Mesothelial cell of epicardium (in vitro differentiated cells): ENCODE results near the gene DND1. TPM values are rescaled to one million over a fixed set of nuclear protein-coding genes. Genes with fewer than 3 reads are reported as not detected.
"Not testable (repeated sequence)": the region's sequence is repeated elsewhere in the genome, so short reads cannot be mapped to it uniquely, and the experiment has no call there.

Source experiments
- DNase-seq, 2 experiments: peaks; one replicate each; pipeline ENCODE4 v3.0.0; 2021; ENCODE audit warnings: low spot score in 2 of 2; ENCODE audit not compliant: unreplicated experiment in 2 of 2
- H3K27ac Mint-ChIP-seq: 2 replicates; pipeline ENCODE4 v1.8.0; 2021; ENCODE audit warnings: mixed read lengths
- H3K27me3 Mint-ChIP-seq: 2 replicates; pipeline ENCODE4 v1.8.0; 2021; ENCODE audit warnings: low read depth, mixed read lengths
- H3K36me3 Mint-ChIP-seq: 2 replicates; pipeline ENCODE4 v1.8.0; 2021; ENCODE audit warnings: mixed read lengths
- H3K4me1 Mint-ChIP-seq: 2 replicates; pipeline ENCODE4 v1.8.0; 2021; ENCODE audit warnings: mixed read lengths
- H3K4me3 Mint-ChIP-seq: 2 replicates; pipeline ENCODE4 v1.8.0; 2021; ENCODE audit warnings: mild to moderate bottlenecking, moderate library complexity, mixed read lengths
- H3K9me3 Mint-ChIP-seq: 2 replicates; pipeline ENCODE4 v1.8.0; 2021; ENCODE audit warnings: mixed read lengths
- microRNA-seq: library from miRNA; unstranded; fragments of <30 nt; microRNA quantifications from one replicate; pipeline ENCODE4 v1.2.0, GENCODE V29; 2021; ENCODE audit warnings: inconsistent platforms, mixed read lengths
- total RNA-seq: library from RNA; stranded (reverse); gene quantifications from 3 replicates; pipeline ENCODE4 v1.2.1, GENCODE V29; 2021
- TF ChIP-seq, protein P1 (sequence below): fragments of 200-600 bp; sonication (generic); IDR thresholded peaks from one replicate; pipeline ENCODE4 v1.5.0; 2021; ENCODE audit warnings: antibody characterized with exemption; ENCODE audit not compliant: unreplicated experiment

DND1 gene
- total RNA-seq, 1 donor from 2014 or later: 3.5 TPM

DNA sequence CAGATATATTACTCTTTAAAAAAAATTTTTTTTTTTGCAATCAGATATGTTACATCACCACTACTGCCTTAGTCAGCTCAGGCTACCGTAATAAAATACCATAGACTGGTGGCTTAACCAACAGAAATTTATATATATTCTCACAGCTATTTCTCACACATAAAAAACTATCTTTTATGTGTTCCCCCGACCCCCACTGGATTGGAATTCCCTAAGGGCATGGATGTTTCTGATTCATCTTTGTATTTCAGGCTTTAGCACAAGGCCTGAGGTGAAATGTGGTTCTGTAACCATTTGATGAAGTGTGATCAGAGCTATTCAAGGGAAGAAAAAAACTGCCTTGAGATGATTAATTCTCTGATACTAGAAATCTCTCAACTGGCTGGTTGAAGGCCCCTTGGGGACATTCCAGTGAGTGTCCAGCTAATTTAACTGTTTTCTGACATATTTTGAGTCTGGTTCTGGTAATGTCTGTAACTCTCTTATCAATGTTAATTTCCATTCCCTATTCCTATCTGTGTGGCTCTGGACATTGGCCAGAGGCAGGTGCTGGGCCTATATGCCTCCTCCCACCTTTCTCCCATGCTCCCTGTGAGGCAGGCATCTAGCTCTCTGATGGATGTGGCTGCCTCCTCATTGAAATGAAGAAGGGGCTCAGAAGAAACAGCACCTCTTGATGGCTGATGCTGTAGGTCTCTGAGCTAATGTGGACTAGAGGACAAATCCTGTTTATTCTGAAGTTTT is 42.9 kb downstream of the DND1 start:
- H3K36me3 Mint-ChIP-seq: peaks cover 3% of the 10 kb centered on the region
- H3K27me3 Mint-ChIP-seq: no peaks in the 10 kb centered on the region
- TF ChIP-seq, protein P1, sequence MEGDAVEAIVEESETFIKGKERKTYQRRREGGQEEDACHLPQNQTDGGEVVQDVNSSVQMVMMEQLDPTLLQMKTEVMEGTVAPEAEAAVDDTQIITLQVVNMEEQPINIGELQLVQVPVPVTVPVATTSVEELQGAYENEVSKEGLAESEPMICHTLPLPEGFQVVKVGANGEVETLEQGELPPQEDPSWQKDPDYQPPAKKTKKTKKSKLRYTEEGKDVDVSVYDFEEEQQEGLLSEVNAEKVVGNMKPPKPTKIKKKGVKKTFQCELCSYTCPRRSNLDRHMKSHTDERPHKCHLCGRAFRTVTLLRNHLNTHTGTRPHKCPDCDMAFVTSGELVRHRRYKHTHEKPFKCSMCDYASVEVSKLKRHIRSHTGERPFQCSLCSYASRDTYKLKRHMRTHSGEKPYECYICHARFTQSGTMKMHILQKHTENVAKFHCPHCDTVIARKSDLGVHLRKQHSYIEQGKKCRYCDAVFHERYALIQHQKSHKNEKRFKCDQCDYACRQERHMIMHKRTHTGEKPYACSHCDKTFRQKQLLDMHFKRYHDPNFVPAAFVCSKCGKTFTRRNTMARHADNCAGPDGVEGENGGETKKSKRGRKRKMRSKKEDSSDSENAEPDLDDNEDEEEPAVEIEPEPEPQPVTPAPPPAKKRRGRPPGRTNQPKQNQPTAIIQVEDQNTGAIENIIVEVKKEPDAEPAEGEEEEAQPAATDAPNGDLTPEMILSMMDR: no peak
- H3K27ac Mint-ChIP-seq: no peak overlapping the region
- DNase-seq: no peak
- no peaks in the 10 kb centered on the region for H3K4me1 Mint-ChIP-seq
- peaks cover 21% of the 10 kb centered on the region for H3K9me3 Mint-ChIP-seq
- H3K4me3 Mint-ChIP-seq: no peak overlapping the region

DNA sequence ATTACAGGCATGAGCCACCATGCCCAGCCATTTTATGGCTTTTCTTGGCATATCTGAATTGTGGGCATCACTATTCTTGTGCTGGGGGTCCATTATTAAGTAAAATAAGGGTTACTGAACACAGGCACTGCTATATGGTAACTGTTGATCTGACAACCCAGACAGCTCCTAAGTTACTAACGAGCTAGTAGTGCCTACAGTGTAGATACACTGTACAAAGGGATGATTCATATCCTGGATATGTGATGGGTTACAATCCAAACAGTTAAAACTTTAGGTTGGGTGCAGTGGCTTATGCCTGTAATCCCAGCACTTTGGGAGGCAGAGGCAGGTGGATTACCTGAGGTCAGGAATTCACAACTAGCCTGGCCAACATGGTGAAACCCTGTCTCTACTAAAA is 44.7 kb downstream of the DND1 start:
- Mint-ChIP-seq H3K9me3 (peaks cover 25% of the 10 kb centered on the region), H3K4me1 (no peaks in the 10 kb centered on the region), H3K36me3 (peaks cover 3% of the 10 kb centered on the region), H3K4me3 (no peak overlapping the region), H3K27ac (no peak overlapping the region), H3K27me3 (no peaks in the 10 kb centered on the region)
- DNase-seq: no peak
- TF ChIP-seq, protein P1: no peak

DNA sequence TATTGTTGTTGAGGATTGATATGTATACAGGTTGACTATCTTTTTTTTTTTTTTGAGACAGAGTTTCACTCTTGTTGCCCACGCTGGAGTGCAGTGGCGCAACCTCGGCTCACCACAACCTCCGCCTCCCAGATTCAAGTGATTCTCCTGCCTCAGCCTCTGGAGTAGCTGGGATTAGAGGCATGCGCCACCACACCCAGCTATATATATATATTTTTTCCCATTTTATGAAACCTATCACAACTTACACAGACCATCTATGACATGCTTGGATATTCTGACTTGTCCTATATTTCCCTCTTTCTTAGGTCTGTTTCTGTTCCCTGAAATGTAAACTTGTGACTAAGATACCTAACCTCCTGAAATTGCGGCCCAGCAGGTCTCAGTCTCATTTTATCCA is 45.4 kb downstream of the DND1 start:
- no peak for DNase-seq
- Mint-ChIP-seq H3K4me1 (no peaks in the 10 kb centered on the region), H3K36me3 (peaks cover 3% of the 10 kb centered on the region), H3K4me3 (no peak overlapping the region), H3K27ac (no peak overlapping the region), H3K27me3 (no peaks in the 10 kb centered on the region), H3K9me3 (peaks cover 25% of the 10 kb centered on the region)
- TF ChIP-seq, protein P1: no peak

DNA sequence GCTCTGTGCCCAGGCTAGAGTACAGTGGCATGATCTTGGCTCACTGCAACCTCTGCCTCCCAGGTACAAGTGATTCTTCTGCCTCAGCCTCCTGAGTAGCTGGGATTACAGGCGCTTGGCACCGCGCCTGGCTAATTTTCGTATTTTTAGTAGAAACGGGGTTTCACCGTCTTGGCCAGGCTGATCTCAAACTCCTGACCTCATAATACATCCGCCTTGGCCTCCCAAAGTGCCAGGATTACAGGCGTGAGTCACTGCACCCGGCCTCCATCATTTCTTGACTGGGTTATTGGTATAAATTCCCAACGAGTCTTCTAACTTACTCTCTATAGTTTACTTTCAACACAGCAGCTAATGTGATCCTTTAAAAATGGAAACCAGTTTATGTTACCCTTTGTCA is 48.5 kb downstream of the DND1 start:
- peaks cover 32% of the 10 kb centered on the region for H3K9me3 Mint-ChIP-seq
- not testable (repeated sequence) for H3K4me1 Mint-ChIP-seq, H3K4me3 Mint-ChIP-seq, H3K36me3 Mint-ChIP-seq, DNase-seq, H3K27me3 Mint-ChIP-seq, H3K27ac Mint-ChIP-seq

DNA sequence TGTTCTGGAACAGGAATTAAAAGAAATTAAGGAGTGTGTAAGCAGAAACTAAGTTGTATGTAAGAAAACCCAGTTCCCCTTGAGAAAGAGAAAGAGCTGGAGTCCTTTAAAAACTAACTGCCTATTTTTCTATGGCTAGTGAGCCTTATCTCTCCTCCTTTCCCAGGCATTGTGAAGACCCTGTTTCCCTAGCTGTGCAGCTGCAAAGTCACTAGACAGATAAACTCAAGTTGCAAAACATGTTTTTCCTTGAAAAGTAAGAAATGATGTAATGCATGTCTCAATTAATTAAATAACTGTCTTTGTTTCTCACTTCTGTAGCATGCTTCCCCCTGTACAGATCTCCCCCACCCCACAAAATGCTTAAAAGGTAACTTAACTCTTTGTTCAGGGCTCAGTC is 50.3 kb downstream of the DND1 start:
- H3K27me3 Mint-ChIP-seq: peaks cover 17% of the 10 kb centered on the region
- H3K4me1 Mint-ChIP-seq, DNase-seq, H3K36me3 Mint-ChIP-seq, H3K27ac Mint-ChIP-seq, H3K4me3 Mint-ChIP-seq: not testable (repeated sequence)
- H3K9me3 Mint-ChIP-seq: peaks cover 37% of the 10 kb centered on the region

DNA sequence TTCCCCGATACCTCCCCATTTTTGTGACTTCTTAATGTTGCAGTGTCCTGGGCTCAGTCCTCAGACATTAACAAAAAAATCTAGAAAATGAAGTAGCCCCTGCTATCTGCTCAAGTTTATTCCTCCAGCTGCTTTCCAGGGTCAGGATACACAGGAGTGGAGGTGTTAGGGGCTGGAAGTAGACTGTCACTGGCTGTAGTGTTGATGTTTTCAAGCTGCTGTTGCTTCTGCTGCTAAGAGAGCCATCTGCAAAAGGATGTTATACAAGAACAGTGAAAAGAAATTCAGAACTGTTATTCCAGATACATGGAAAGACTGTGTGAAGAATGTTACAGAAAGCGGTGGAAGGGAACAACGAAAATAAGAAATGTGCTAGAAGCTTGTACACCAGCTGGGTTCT is 51.1 kb downstream of the DND1 start:
- no peak for DNase-seq
- Mint-ChIP-seq H3K27ac (no peak overlapping the region), H3K4me1 (no peaks in the 10 kb centered on the region), H3K36me3 (no peaks in the 10 kb centered on the region), H3K4me3 (no peak overlapping the region), H3K27me3 (peaks cover 20% of the 10 kb centered on the region), H3K9me3 (peaks cover 31% of the 10 kb centered on the region)
- TF ChIP-seq, protein P1: no peak

Small RNA genes within 50 kb of the gene (microRNA-seq; reads per million reads assigned to microRNA genes)
- gene MIR3655: not detected

Other genes with a start within 250 kb of the DND1 start
- gene EIF4EBP3, start 125.9 kb downstream of the DND1 start, total RNA-seq: 5.2 to 7.6 TPM (median 5.9 TPM) in 3 replicates
- 34.9 to 37.5 TPM (median 37.0 TPM) in 3 replicates for gene SRA1, start 116.1 kb downstream of the DND1 start, total RNA-seq
- gene APBB3, start 109.0 kb downstream of the DND1 start, total RNA-seq: 59.9 to 68.5 TPM (median 63.6 TPM) in 3 replicates
- 56.5 to 62.2 TPM (median 61.5 TPM) in 3 replicates for gene SLC35A4, start 108.7 kb downstream of the DND1 start, total RNA-seq
- gene CD14, start 40.4 kb downstream of the DND1 start, total RNA-seq: 0.34 to 0.63 TPM (median 0.35 TPM) in 3 replicates
- 20.6 to 21.2 TPM (median 21.0 TPM) in 3 replicates for gene TMCO6, start 34.1 kb downstream of the DND1 start, total RNA-seq
- 41.2 to 46.9 TPM (median 45.5 TPM) in 3 replicates for gene NDUFA2, start 25.9 kb downstream of the DND1 start, total RNA-seq
- gene IK, start 25.7 kb downstream of the DND1 start, total RNA-seq: 85.0 to 85.8 TPM (median 85.8 TPM) in 3 replicates
- 24.9 to 26.8 TPM (median 26.0 TPM) in 3 replicates for gene WDR55, start 8.7 kb downstream of the DND1 start, total RNA-seq
- 73.7 to 77.2 TPM (median 76.9 TPM) in 3 replicates for gene HARS1, start 17.8 kb upstream of the DND1 start, total RNA-seq
- 32.4 to 35.6 TPM (median 33.5 TPM) in 3 replicates for gene HARS2, start 17.9 kb upstream of the DND1 start, total RNA-seq
- gene ZMAT2, start 26.9 kb upstream of the DND1 start, total RNA-seq: 49.8 to 52.2 TPM (median 50.7 TPM) in 3 replicates
- not detected in 3 replicates for gene PCDHA1, start 112.6 kb upstream of the DND1 start, total RNA-seq
- 0.44 to 0.88 TPM (median 0.87 TPM) in 3 replicates for gene PCDHA2, start 121.3 kb upstream of the DND1 start, total RNA-seq
- gene PCDHA3, start 127.5 kb upstream of the DND1 start, total RNA-seq: 0.31 to 0.40 TPM (median 0.32 TPM) in 3 replicates
- 18.8 to 20.9 TPM (median 19.8 TPM) in 3 replicates for gene PCDHA4, start 133.5 kb upstream of the DND1 start, total RNA-seq
- 3.6 to 3.7 TPM (median 3.6 TPM) in 3 replicates for gene PCDHA5, start 148.0 kb upstream of the DND1 start, total RNA-seq
- gene PCDHA6, start 154.4 kb upstream of the DND1 start, total RNA-seq: 14.5 to 15.7 TPM (median 15.2 TPM) in 3 replicates
- gene PCDHA7, start 160.7 kb upstream of the DND1 start, total RNA-seq: 4.2 to 5.5 TPM (median 4.5 TPM) in 3 replicates
- 4.5 to 5.4 TPM (median 4.7 TPM) in 3 replicates for gene PCDHA8, start 167.6 kb upstream of the DND1 start, total RNA-seq
- gene PCDHA9, start 174.8 kb upstream of the DND1 start, total RNA-seq: 3.1 to 4.0 TPM (median 3.4 TPM) in 3 replicates
- gene PCDHA10, start 182.3 kb upstream of the DND1 start, total RNA-seq: 18.6 to 20.1 TPM (median 19.8 TPM) in 3 replicates
- gene PCDHA11, start 195.4 kb upstream of the DND1 start, total RNA-seq: 11.7 to 12.8 TPM (median 11.8 TPM) in 3 replicates
- 22.5 to 22.8 TPM (median 22.5 TPM) in 3 replicates for gene PCDHA12, start 201.7 kb upstream of the DND1 start, total RNA-seq
- gene PCDHA13, start 208.5 kb upstream of the DND1 start, total RNA-seq: 5.4 to 6.1 TPM (median 5.8 TPM) in 3 replicates